OCI-LY7 (cell line): ENCODE data around the gene F8A1.
"Not testable (repeated sequence)": the region's sequence is repeated elsewhere in the genome, so short reads cannot be mapped to it uniquely, and the experiment has no call there.

Source experiments
- EZH2phosphoT487 ChIP-seq: fragments of 200-600 bp; sonication (generic); IDR thresholded peaks from 2 replicates; pipeline ENCODE4 v1.6.1; 2018; ENCODE audit warnings: low read depth, borderline replicate concordance, mild to moderate bottlenecking, mixed run types, antibody characterized with exemption, low read length, moderate library complexity, mixed read lengths
- TF ChIP-seq, protein P1 (sequence below): fragments of 200-600 bp; sonication (generic); conservative IDR thresholded peaks from 2 replicates; pipeline ENCODE4 v1.5.1; 2014; ENCODE audit warnings: mild to moderate bottlenecking, antibody characterized with exemption, low read length, moderate library complexity, mixed read lengths

DNA sequence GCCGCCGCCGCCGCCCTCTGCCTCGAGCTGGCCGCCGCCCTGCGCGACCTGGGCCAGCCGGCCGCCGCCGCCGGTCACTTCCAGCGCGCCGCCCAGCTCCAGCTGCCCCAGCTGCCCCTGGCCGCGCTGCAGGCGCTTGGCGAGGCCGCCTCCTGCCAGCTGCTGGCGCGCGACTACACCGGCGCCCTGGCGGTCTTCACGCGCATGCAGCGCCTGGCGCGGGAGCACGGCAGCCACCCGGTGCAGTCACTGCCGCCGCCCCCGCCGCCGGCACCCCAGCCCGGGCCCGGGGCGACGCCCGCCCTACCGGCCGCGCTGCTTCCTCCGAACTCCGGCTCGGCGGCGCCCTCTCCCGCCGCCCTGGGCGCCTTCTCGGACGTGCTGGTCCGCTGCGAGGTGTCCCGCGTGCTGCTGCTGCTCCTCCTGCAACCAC lies 650 bp downstream of the F8A1 start:
- not testable (repeated sequence) for TF ChIP-seq EZH2phosphoT487
- TF ChIP-seq, protein P1, sequence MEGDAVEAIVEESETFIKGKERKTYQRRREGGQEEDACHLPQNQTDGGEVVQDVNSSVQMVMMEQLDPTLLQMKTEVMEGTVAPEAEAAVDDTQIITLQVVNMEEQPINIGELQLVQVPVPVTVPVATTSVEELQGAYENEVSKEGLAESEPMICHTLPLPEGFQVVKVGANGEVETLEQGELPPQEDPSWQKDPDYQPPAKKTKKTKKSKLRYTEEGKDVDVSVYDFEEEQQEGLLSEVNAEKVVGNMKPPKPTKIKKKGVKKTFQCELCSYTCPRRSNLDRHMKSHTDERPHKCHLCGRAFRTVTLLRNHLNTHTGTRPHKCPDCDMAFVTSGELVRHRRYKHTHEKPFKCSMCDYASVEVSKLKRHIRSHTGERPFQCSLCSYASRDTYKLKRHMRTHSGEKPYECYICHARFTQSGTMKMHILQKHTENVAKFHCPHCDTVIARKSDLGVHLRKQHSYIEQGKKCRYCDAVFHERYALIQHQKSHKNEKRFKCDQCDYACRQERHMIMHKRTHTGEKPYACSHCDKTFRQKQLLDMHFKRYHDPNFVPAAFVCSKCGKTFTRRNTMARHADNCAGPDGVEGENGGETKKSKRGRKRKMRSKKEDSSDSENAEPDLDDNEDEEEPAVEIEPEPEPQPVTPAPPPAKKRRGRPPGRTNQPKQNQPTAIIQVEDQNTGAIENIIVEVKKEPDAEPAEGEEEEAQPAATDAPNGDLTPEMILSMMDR = not testable (repeated sequence)
